SU-DHL-6 (cell line): ENCODE data around the gene PCDHGA10.

Experiments
- H2AFZ ChIP-seq: fragments of 200-600 bp; sonication (generic); 2 replicates; pipeline ENCODE4 v1.6.1; 2014; ENCODE audit warnings: low read depth, mild to moderate bottlenecking, moderate library complexity, mixed read lengths, antibody characterized with exemption, low read length; ENCODE audit not compliant: severe bottlenecking
- H3F3A ChIP-seq: fragments of 200-600 bp; shearing (Covaris generic); 2 replicates; pipeline ENCODE4 v1.6.0; 2016; ENCODE audit warnings: antibody characterized with exemption, mild to moderate bottlenecking; ENCODE audit not compliant: insufficient read depth
- H3K27ac ChIP-seq: fragments of 200-600 bp; sonication (generic); 2 replicates; pipeline ENCODE4 v1.5.1; 2016; ENCODE audit warnings: low read depth, mild to moderate bottlenecking, low read length, moderate library complexity, mixed read lengths
- H3K27me3 ChIP-seq: fragments of 200-600 bp; sonication (generic), shearing (Covaris generic); 2 replicates; pipeline ENCODE4 v1.6.0; 2014; ENCODE audit warnings: mild to moderate bottlenecking, low read length
- H3K36me3 ChIP-seq: fragments of 200-600 bp; sonication (generic); 2 replicates; pipeline ENCODE4 v1.6.1; 2014; ENCODE audit warnings: mild to moderate bottlenecking, low read length, mixed read lengths
- H3K4me2 ChIP-seq: fragments of 300-600, 200-600 bp; shearing (Covaris generic), sonication (generic); 2 replicates; pipeline ENCODE4 v1.6.0; 2014; ENCODE audit warnings: low read length, low read depth, mild to moderate bottlenecking; ENCODE audit not compliant: poor library complexity, severe bottlenecking
- H3K4me3 ChIP-seq: fragments of 200-600 bp; sonication (generic); 2 replicates; pipeline ENCODE4 v1.5.1; 2014; ENCODE audit warnings: antibody characterized with exemption, low read length, mild to moderate bottlenecking, mixed read lengths; ENCODE audit not compliant: insufficient read depth, poor library complexity, severe bottlenecking
- H3K79me2 ChIP-seq: fragments of 200-600 bp; sonication (generic); 2 replicates; pipeline ENCODE4 v1.6.1; 2014; ENCODE audit warnings: mild to moderate bottlenecking, low read length, moderate library complexity; ENCODE audit not compliant: insufficient read depth
- H3K9ac ChIP-seq: fragments of 200-600 bp; sonication (generic); 2 replicates; pipeline ENCODE4 v1.7.0; 2014; ENCODE audit warnings: mild to moderate bottlenecking, low read length
- H3K9me2 ChIP-seq: fragments of 200-600 bp; sonication (generic); replicated peaks from 2 replicates; pipeline ENCODE4 v1.6.1; 2014; ENCODE audit warnings: low read length; ENCODE audit not compliant: insufficient read depth
- H3K9me3 ChIP-seq: fragments of 200-600 bp; sonication (generic); 2 replicates; pipeline ENCODE4 v1.6.1; 2014; ENCODE audit warnings: low read length, mixed read lengths; ENCODE audit not compliant: insufficient read depth
- H4K20me1 ChIP-seq: fragments of 200-600 bp; sonication (generic); 2 replicates; pipeline ENCODE4 v1.6.1; 2014; ENCODE audit warnings: low read depth, mild to moderate bottlenecking, antibody characterized with exemption, low read length, moderate library complexity, mixed read lengths
- EZH2phosphoT487 ChIP-seq: fragments of 200-600 bp; sonication (generic), shearing (Covaris generic); conservative IDR thresholded peaks from 2 replicates; pipeline ENCODE4 v1.6.1; 2018; ENCODE audit warnings: mild to moderate bottlenecking, antibody characterized with exemption, low read length, moderate library complexity, mixed read lengths
- TF ChIP-seq, protein P1 (sequence below): fragments of 200-600 bp; sonication (generic); IDR thresholded peaks from one replicate; pipeline ENCODE4 v1.5.1; 2017; ENCODE audit warnings: antibody characterized with exemption, mild to moderate bottlenecking, low read length, moderate library complexity; ENCODE audit not compliant: insufficient read depth, poor library complexity, severe bottlenecking

Gene PCDHGA10

GRCh38 chr5:141369994-141370848 is 42.6 kb upstream of the PCDHGA10 start, which contains the start of gene PCDHGB3:
PCDHGB3 (plus strand) TSS chr5:141370242; CDS start chr5:141370395, 153 bp downstream.
- H3K36me3 ChIP-seq, result peaks cover 18% of the 10 kb centered on the region
- H3K79me2 ChIP-seq, result no peaks in the 10 kb centered on the region; the same call in 1 of the 2 replicates
- no peaks in the 10 kb centered on the region for H3K9me2 ChIP-seq
- no peaks in the 10 kb centered on the region for H4K20me1 ChIP-seq
- peak within 1 kb of the TSS; percentile 91 for H3K4me2 ChIP-seq
- peak within 1 kb of the TSS; percentile 24; the same call in 1 of the 2 replicates for H3K27ac ChIP-seq
- H3K9ac ChIP-seq, result peak within 1 kb of the TSS; percentile 48
- peaks cover 48% of the 10 kb centered on the region; the same call in 1 of the 2 replicates for H3K9me3 ChIP-seq
- TF ChIP-seq, protein P1, sequence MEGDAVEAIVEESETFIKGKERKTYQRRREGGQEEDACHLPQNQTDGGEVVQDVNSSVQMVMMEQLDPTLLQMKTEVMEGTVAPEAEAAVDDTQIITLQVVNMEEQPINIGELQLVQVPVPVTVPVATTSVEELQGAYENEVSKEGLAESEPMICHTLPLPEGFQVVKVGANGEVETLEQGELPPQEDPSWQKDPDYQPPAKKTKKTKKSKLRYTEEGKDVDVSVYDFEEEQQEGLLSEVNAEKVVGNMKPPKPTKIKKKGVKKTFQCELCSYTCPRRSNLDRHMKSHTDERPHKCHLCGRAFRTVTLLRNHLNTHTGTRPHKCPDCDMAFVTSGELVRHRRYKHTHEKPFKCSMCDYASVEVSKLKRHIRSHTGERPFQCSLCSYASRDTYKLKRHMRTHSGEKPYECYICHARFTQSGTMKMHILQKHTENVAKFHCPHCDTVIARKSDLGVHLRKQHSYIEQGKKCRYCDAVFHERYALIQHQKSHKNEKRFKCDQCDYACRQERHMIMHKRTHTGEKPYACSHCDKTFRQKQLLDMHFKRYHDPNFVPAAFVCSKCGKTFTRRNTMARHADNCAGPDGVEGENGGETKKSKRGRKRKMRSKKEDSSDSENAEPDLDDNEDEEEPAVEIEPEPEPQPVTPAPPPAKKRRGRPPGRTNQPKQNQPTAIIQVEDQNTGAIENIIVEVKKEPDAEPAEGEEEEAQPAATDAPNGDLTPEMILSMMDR, result peak; percentile 74
- TF ChIP-seq EZH2phosphoT487, result no peak
- peak within 1 kb of the TSS; percentile 81 for H2AFZ ChIP-seq
- H3F3A ChIP-seq, result 0 out of 2 replicates have a peak, but pooled peaks cover 3% of the 10 kb centered on the region
- H3K4me3 ChIP-seq, result peak within 1 kb of the TSS; percentile 57
- H3K27me3 ChIP-seq, result no peaks in the 10 kb centered on the region

- Histone ChIP-seq H3K36me3 (peaks cover 18% of the 10 kb centered on the region), H3K4me3 (no peak overlapping the region), H2AFZ (no peak overlapping the region), H3K9me3 (peaks cover 50% of the 10 kb centered on the region; the same call in 1 of the 2 replicates), H3K27ac (no peak overlapping the region), H3F3A (0 out of 2 replicates have a peak, but pooled peaks cover 3% of the 10 kb centered on the region), H3K79me2 (no peaks in the 10 kb centered on the region; the same call in 1 of the 2 replicates), H3K27me3 (no peaks in the 10 kb centered on the region), H3K4me2 (no peak overlapping the region), H3K9ac (no peak overlapping the region), H3K9me2 (no peaks in the 10 kb centered on the region), H4K20me1 (no peaks in the 10 kb centered on the region)
- no peak for TF ChIP-seq EZH2phosphoT487
- TF ChIP-seq, protein P1, result no peak
Measured at GRCh38 chr5:141371572-141372475, 41.0 kb upstream of the PCDHGA10 start.

DNA sequence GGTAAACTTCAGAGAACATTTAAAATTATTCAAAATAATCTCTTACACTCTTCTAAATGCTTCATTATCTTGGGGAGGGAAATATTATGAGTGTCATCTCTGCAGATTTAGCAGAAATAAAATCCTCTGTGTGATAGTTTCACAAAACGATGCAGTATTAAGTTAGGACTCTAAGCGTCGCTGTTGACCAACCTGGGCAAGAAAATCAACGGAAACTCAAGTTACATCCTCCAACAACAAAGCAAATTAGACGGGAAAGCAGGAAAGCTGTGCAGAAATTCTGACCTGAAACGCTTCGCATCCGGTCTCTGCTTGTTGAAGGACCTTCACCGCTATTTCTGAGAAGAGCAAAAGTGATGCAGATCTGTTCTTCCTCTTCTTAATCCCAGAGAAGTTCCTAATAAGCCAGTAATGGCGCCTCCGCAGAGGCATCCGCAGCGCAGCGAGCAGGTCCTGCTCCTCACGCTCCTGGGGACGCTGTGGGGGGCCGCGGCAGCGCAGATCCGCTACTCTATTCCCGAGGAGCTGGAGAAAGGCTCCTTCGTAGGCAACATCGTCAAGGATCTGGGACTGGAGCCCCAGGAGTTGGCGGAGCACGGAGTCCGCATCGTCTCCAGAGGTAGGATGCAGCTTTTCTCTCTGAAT is 39.0 kb upstream of the PCDHGA10 start, which contains the start of gene PCDHGA6:
TSS of gene PCDHGA6 (plus strand) at position 219 of the 645 bp plus-strand sequence. CDS start at position 412, 193 bp downstream.
- no peak within 1 kb of the TSS for H2AFZ ChIP-seq
- no peak within 1 kb of the TSS for H3K27ac ChIP-seq
- H3K9me3 ChIP-seq, result peaks cover 58% of the 10 kb centered on the region; the same call in 1 of the 2 replicates
- H4K20me1 ChIP-seq, result no peaks in the 10 kb centered on the region
- H3K9me2 ChIP-seq, result no peaks in the 10 kb centered on the region
- no peaks in the 10 kb centered on the region for H3K27me3 ChIP-seq
- peak within 1 kb of the TSS; percentile 18 for H3K4me3 ChIP-seq
- peak within 1 kb of the TSS; percentile 35 for H3K4me2 ChIP-seq
- no peak within 1 kb of the TSS for H3K9ac ChIP-seq
- peaks cover 7% of the 10 kb centered on the region; the same call in 1 of the 2 replicates for H3K79me2 ChIP-seq
- no peaks in the 10 kb centered on the region for H3F3A ChIP-seq
- peaks cover 23% of the 10 kb centered on the region for H3K36me3 ChIP-seq
- TF ChIP-seq, protein P1, result no peak
- TF ChIP-seq EZH2phosphoT487, result no peak
